NCI-H2227 (cell line): ENCODE results near the gene C6orf62.
A peak's percentile ranks its signal among the peaks of the same experiment; 100 is the strongest.
"Not testable (repeated sequence)": the region's sequence is repeated elsewhere in the genome, so short reads cannot be mapped to it uniquely, and the experiment has no call there.

Experiments
- DNase-seq: peaks from one replicate; lab custom pipeline; 2025; ENCODE audit not compliant: unreplicated experiment; lab: John Stamatoyannopoulos, UW

Gene C6orf62

GRCh38 chr6:24702720-24703282 is 16.2 kb downstream of the C6orf62 start:
- no peak for DNase-seq

GRCh38 chr6:24699521-24700359 is 19.2 kb downstream of the C6orf62 start:
- DNase-seq, result no peak

- DNase-seq, result no peak
These were observed 22.9 kb downstream of the C6orf62 start for GRCh38 chr6:24696097-24696496.

GRCh38 chr6:24695635-24696034 is 23.3 kb downstream of the C6orf62 start:
- peak; percentile 72 for DNase-seq

GRCh38 chr6:24694198-24694597 is 24.8 kb downstream of the C6orf62 start:
- DNase-seq, result no peak

- DNase-seq, result no peak
These were observed 25.9 kb downstream of the C6orf62 start for GRCh38 chr6:24692848-24693592.

GRCh38 chr6:24692415-24692814 is 26.5 kb downstream of the C6orf62 start:
- DNase-seq, result no peak

- no peak for DNase-seq
These were observed 27.0 kb downstream of the C6orf62 start for GRCh38 chr6:24692003-24692402.

- DNase-seq, result no peak
These were observed 27.4 kb downstream of the C6orf62 start for GRCh38 chr6:24691550-24691949.

GRCh38 chr6:24690593-24690992 is 28.4 kb downstream of the C6orf62 start:
- DNase-seq, result no peak

- DNase-seq, result no peak
These were observed 29.0 kb downstream of the C6orf62 start for GRCh38 chr6:24689964-24690363.

- DNase-seq, result no peak
These were observed 32.0 kb downstream of the C6orf62 start for GRCh38 chr6:24686946-24687345.

- no peak for DNase-seq
These were observed 32.5 kb downstream of the C6orf62 start for GRCh38 chr6:24686408-24686807.

- DNase-seq, result peak; percentile 23
These were observed 35.4 kb downstream of the C6orf62 start for GRCh38 chr6:24683297-24684296.

- DNase-seq, result no peak
These were observed 38.4 kb downstream of the C6orf62 start for GRCh38 chr6:24680582-24680981.

GRCh38 chr6:24678792-24679352 is 40.1 kb downstream of the C6orf62 start:
- DNase-seq, result not testable (repeated sequence)

- no peak for DNase-seq
These were observed 45.3 kb downstream of the C6orf62 start for GRCh38 chr6:24673625-24674024.

GRCh38 chr6:24672620-24673182 is 46.3 kb downstream of the C6orf62 start:
- DNase-seq, result no peak

- DNase-seq, result not testable (repeated sequence)
These were observed 47.9 kb downstream of the C6orf62 start for GRCh38 chr6:24671077-24671476.

GRCh38 chr6:24670492-24670891 is 48.5 kb downstream of the C6orf62 start:
- DNase-seq, result not testable (repeated sequence)
